ENCODE data around the gene IGFBP7.

Gene IGFBP7

GRCh38 chr4:57100979-57101651, 9.1 kb downstream of the IGFBP7 start:
- DNase-seq (ENCODE audit: low read depth) = peak; percentile 51
- H3K4me3 ChIP-seq (ENCODE audit: control insufficient read depth, low read depth, low read length) = no peak overlapping the region
- no peak for TF ChIP-seq CTCF (conservative IDR thresholded peaks at IDR 0.05; ENCODE audit: control insufficient read depth, insufficient read depth, low read depth, low read length)

GRCh38 chr4:57099363-57099762, 10.8 kb downstream of the IGFBP7 start:
- no peak overlapping the region for H3K4me3 ChIP-seq (ENCODE audit: control insufficient read depth, low read depth, low read length)
- DNase-seq (ENCODE audit: low read depth) = no peak
- TF ChIP-seq CTCF (conservative IDR thresholded peaks at IDR 0.05; ENCODE audit: control insufficient read depth, insufficient read depth, low read depth, low read length) = no peak

- DNase-seq (ENCODE audit: low read depth) = peak; percentile 89
- TF ChIP-seq CTCF (conservative IDR thresholded peaks at IDR 0.05; ENCODE audit: control insufficient read depth, insufficient read depth, low read depth, low read length) = no peak
- no peak overlapping the region for H3K4me3 ChIP-seq (ENCODE audit: control insufficient read depth, low read depth, low read length)
These were observed 11.2 kb downstream of the IGFBP7 start for GRCh38 chr4:57098941-57099340.

GRCh38 chr4:57098415-57098814, 11.8 kb downstream of the IGFBP7 start:
- TF ChIP-seq CTCF (conservative IDR thresholded peaks at IDR 0.05; ENCODE audit: control insufficient read depth, insufficient read depth, low read depth, low read length) = no peak

GRCh38 chr4:57097711-57098110, 12.5 kb downstream of the IGFBP7 start:
- no peak for TF ChIP-seq CTCF (conservative IDR thresholded peaks at IDR 0.05; ENCODE audit: control insufficient read depth, insufficient read depth, low read depth, low read length)
- no peak overlapping the region for H3K4me3 ChIP-seq (ENCODE audit: control insufficient read depth, low read depth, low read length)
- DNase-seq (ENCODE audit: low read depth) = no peak

More at GRCh38 chr4:57098415-57098814, 11.8 kb downstream of the IGFBP7 start:
- no peak for DNase-seq (ENCODE audit: low read depth)
- no peak overlapping the region for H3K4me3 ChIP-seq (ENCODE audit: control insufficient read depth, low read depth, low read length)

- H3K4me3 ChIP-seq (ENCODE audit: control insufficient read depth, low read depth, low read length) = no peak overlapping the region
- DNase-seq (ENCODE audit: low read depth) = no peak
- no peak for TF ChIP-seq CTCF (conservative IDR thresholded peaks at IDR 0.05; ENCODE audit: control insufficient read depth, insufficient read depth, low read depth, low read length)
These were observed 14.2 kb downstream of the IGFBP7 start for GRCh38 chr4:57095956-57096355.

- TF ChIP-seq CTCF (conservative IDR thresholded peaks at IDR 0.05; ENCODE audit: control insufficient read depth, insufficient read depth, low read depth, low read length) = no peak
- no peak overlapping the region for H3K4me3 ChIP-seq (ENCODE audit: control insufficient read depth, low read depth, low read length)
- DNase-seq (ENCODE audit: low read depth) = no peak
These were observed 14.9 kb downstream of the IGFBP7 start for GRCh38 chr4:57095245-57095644.

All from fibroblast of mammary gland (primary cell).